HG02798 (cell line): ENCODE measurements around the gene TRAF1.

Experiments used
- ATAC-seq: cut with Tn5 transposase; IDR thresholded peaks from one replicate; pipeline ENCODE4 v1.9.1; 2021; ENCODE audit warnings: mild to moderate bottlenecking; ENCODE audit not compliant: unreplicated experiment, poor library complexity

Gene TRAF1

GRCh38 chr9:120873512-120873911, 53.1 kb downstream of the TRAF1 start:
- no peak for ATAC-seq

DNA sequence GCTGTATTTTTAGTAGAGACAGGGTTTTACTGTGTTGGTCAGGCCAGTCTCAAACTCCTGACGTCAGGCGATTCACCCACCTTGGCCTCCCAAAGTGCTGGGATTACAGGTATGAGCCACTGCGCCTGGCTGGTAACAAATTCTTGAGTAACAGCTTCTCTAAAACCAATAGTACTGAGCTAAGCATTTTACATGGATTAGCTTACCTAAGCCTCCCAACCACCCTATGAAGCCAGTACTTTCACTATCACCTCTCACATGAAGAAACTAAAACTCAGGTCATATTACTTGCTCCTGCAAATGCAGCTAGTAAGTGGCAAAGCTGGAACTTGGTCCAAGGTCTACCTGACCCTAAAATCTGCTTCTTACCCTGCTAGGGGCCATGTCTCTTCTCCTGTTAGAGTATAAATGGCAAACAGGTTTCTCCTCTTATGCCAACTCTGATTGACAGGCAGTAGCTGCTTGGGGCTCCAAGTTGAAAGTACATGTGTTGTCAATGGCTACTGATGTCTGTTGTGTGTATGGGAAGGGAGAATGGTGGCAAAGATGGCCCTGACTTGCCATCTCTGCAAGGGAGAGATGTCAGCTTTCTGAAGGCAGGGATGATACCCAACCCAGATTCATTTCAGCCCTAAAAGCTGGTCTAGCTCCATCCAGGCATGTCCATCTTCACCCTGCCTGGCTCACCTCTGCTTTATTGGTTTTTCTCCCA, 53.6 kb downstream of the TRAF1 start:
- ATAC-seq, result no peak

- ATAC-seq, result no peak
Measured at GRCh38 chr9:120870206-120870605, 56.4 kb downstream of the TRAF1 start.

GRCh38 chr9:120869726-120870125, 56.9 kb downstream of the TRAF1 start:
- no peak for ATAC-seq

DNA sequence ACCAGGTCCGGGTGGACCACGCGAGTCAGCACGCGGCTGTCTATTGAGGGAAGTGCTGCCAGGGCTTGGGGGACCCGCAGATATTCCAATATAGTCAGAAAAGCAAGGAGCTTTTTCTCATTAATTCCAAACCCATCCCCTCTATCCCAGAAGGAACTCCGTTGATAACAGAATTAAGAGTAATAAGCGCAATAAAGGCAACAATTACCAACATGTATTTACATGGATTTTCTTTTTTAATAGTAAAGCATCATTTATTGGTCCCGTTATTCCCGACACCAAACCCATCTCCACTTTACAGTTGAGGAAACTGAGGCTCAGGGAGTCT, 57.3 kb downstream of the TRAF1 start:
- ATAC-seq, result no peak

GRCh38 chr9:120868676-120869359, 57.8 kb downstream of the TRAF1 start:
- ATAC-seq, result peak; percentile 93

DNA sequence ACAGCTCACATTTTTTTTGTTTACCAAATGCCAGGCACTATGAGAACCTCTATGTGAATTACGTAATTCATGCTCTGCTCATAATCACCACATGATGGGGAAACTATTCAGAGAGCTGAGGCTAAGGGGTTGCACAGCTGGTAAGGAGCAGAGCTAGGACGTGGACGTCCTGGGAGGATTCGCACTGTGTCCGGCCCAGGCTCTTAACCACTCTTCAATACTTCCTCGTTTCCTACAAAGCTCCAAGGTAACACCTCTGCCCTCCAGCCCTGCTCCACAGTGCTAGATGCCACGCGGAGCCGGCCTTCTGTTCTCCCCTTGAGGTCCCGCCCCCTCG, 58.3 kb downstream of the TRAF1 start:
- ATAC-seq, result no peak

- ATAC-seq, result no peak
Measured at GRCh38 chr9:120867676-120868338, 58.8 kb downstream of the TRAF1 start.

GRCh38 chr9:120866651-120867050, 59.9 kb downstream of the TRAF1 start:
- ATAC-seq, result no peak

DNA sequence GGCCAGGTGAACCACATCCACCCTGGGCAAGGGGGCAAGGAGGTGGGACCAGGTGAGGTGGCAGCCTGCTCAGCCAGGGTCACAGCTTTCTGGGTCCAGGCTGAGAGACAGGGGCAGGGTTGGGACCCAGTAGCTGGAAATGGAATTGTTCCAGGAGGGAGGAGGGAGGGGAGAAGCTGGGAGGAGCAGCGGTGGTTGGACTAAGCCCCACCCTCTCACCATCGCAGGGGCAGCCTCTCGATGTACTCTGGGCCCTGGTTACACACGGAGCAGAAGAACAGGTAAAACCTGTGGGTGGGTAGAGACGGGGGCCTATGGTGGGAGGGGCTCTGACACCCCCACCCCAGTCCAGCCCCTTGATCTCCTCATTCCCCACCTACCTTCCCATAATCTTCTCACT, 60.8 kb downstream of the TRAF1 start:
- no peak for ATAC-seq

GRCh38 chr9:120865176-120865575, 61.4 kb downstream of the TRAF1 start:
- no peak for ATAC-seq

- ATAC-seq, result no peak
Measured at GRCh38 chr9:120864719-120865118, 61.9 kb downstream of the TRAF1 start.

- no peak for ATAC-seq
Measured at GRCh38 chr9:120863833-120864232, 62.8 kb downstream of the TRAF1 start.

DNA sequence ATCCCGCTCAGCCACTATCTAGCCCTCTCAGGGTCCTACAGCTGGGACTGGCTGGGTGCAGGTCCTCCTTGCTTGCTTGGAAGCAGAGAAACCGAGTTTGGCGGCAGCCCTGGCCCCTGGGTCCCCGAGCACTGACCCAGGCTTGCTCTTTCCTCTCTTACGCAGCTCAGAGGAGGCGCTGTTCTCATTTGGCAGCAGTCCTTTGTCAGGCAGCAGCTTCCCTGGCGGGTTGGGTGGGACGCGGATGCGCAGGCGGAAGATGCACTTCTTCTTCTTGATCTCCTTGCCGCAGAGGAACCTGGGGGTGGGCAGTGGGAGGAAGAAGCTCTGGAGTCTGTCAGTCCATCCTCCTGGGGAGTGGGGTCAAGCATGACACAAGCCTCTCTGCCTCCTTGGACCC, 64.1 kb downstream of the TRAF1 start:
- ATAC-seq, result no peak

GRCh38 chr9:120861935-120862334, 64.7 kb downstream of the TRAF1 start:
- ATAC-seq, result no peak

GRCh38 chr9:120860083-120860482, 66.5 kb downstream of the TRAF1 start:
- ATAC-seq, result no peak

- ATAC-seq, result no peak
Measured at GRCh38 chr9:120859361-120859760, 67.2 kb downstream of the TRAF1 start.

GRCh38 chr9:120857902-120858301, 68.7 kb downstream of the TRAF1 start:
- no peak for ATAC-seq

GRCh38 chr9:120857481-120857880, 69.1 kb downstream of the TRAF1 start:
- ATAC-seq, result no peak

- no peak for ATAC-seq
Measured at GRCh38 chr9:120856700-120857099, 69.9 kb downstream of the TRAF1 start.

DNA sequence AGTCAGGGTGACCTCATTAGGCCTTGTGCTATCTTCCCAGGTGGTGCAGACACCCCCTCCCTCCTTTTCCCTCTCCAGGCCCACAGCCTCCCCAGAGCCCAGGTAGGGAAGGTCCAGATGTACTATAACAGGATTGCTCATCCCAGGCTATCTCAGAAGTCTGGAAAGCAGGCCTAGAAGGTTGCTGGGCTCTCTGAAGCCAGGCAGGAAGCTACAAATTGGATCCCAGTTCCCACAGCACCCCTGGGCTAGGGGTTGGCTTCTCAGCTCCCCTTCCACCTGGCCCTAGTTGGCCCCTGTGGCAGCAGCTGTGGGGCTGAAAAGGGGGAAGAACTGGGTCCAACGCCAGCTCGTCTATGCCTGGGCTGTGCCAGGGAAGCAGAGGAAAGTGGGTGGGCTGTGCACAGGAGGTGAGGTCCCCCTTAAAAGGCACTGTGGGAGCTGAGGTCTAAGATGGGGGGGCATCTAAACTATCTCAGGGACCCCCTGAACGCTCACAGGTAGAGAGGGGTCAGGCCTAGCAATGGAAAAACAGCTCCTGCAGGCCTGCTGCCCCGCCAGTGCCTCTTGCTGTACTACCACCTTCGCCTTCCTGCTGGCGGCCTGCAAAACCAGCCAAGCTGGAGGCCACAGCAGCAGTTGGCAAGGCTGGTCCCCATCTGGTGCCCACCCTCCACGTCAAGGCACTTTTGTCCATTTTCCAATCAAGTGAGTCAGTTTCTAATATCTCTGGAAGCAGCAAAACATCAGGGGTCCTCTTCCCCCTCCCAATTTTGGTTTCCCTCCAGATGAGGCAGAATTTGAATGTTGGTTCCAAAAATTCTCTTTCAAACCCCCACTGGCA, 70.5 kb downstream of the TRAF1 start:
- ATAC-seq, result no peak
